Keratinocyte (primary cell): Measurements from ENCODE around the gene XK. TPM values are rescaled to one million over a fixed set of nuclear protein-coding genes. Genes with fewer than 3 reads are reported as not detected.

Source experiments
- DNase-seq: peaks from one replicate; pipeline ENCODE4 v3.0.0-alpha.2; 2011; ENCODE audit warnings: low read depth, missing footprints, low spot score
- FAIRE-seq: peaks from 2 replicates; lab custom pipeline; 2011; peaks lifted over from hg19 to GRCh38; lab: Jason Lieb, UNC
- H2AFZ ChIP-seq: 2 replicates; pipeline ENCODE4 v1.6.0; 2012; ENCODE audit warnings: low read length, control low read depth, inconsistent platforms; ENCODE audit not compliant: control insufficient read depth
- H3K27ac ChIP-seq: 2 replicates; pipeline ENCODE4 v1.5.1; 2011; ENCODE audit warnings: low read length; ENCODE audit not compliant: control insufficient read depth, insufficient read depth
- H3K27me3 ChIP-seq: 3 replicates; pipeline ENCODE4 v1.6.0; 2011; ENCODE audit warnings: low read length; ENCODE audit not compliant: control insufficient read depth, insufficient read depth; ENCODE audit errors: extremely low read depth
- H3K36me3 ChIP-seq, 2 experiments: 2 replicates in 1 of 2; 3 replicates in 1 of 2; pipeline ENCODE4 v1.5.1; 2011; ENCODE audit warnings: low read length in 2 of 2, mild to moderate bottlenecking in 1 of 2; ENCODE audit not compliant: control insufficient read depth in 2 of 2, insufficient read depth in 2 of 2; ENCODE audit errors: extremely low read depth in 1 of 2
- H3K4me1 ChIP-seq: 3 replicates; pipeline ENCODE4 v1.5.1; 2011; ENCODE audit warnings: low read length; ENCODE audit not compliant: control insufficient read depth, insufficient read depth; ENCODE audit errors: extremely low read depth
- H3K4me2 ChIP-seq: 3 replicates; pipeline ENCODE4 v1.6.0; 2011; ENCODE audit warnings: low read depth, low read length; ENCODE audit not compliant: control insufficient read depth, insufficient read depth; ENCODE audit errors: extremely low read depth
- H3K4me3 ChIP-seq, 3 experiments: fragments of 200-600 bp in 1 of 3; sonication (generic) in 1 of 3; 2 replicates in 2 of 3; 3 replicates in 1 of 3; pipeline ENCODE4 v1.5.1; 2011 to 2016; ENCODE audit warnings: low read length in 3 of 3, mild to moderate bottlenecking in 3 of 3, control low read depth in 2 of 3, inconsistent platforms in 1 of 3, low read depth in 1 of 3, mixed read lengths in 1 of 3, mixed run types in 1 of 3, moderate library complexity in 1 of 3; ENCODE audit not compliant: control insufficient read depth in 2 of 3, insufficient read depth in 2 of 3; ENCODE audit errors: extremely low read depth in 1 of 3
- H3K79me2 ChIP-seq: 2 replicates; pipeline ENCODE4 v1.6.0; 2012; ENCODE audit warnings: low read length; ENCODE audit not compliant: control insufficient read depth, insufficient read depth
- H3K9ac ChIP-seq: 3 replicates; pipeline ENCODE4 v1.6.0; 2011; ENCODE audit warnings: low read length; ENCODE audit not compliant: control insufficient read depth, insufficient read depth; ENCODE audit errors: extremely low read depth
- H3K9me1 ChIP-seq: 3 replicates; pipeline ENCODE4 v1.6.0; 2011; ENCODE audit warnings: low read length; ENCODE audit not compliant: control insufficient read depth, insufficient read depth; ENCODE audit errors: extremely low read depth
- H3K9me3 ChIP-seq: 2 replicates; pipeline ENCODE4 v1.5.1; 2012; ENCODE audit warnings: low read depth, low read length; ENCODE audit not compliant: control insufficient read depth
- H4K20me1 ChIP-seq: 3 replicates; pipeline ENCODE4 v1.6.0; 2011; ENCODE audit warnings: low read length; ENCODE audit not compliant: control insufficient read depth, insufficient read depth; ENCODE audit errors: extremely low read depth
- CTCF ChIP-seq, 3 experiments: IDR thresholded peaks in 1 of 3; conservative IDR thresholded peaks in 1 of 3; optimal IDR thresholded peaks in 1 of 3; 2 replicates in 2 of 3; 3 replicates in 1 of 3; pipeline versions ENCODE3 to v1.5.1; 2011; ENCODE audit warnings: low read length in 3 of 3, mild to moderate bottlenecking in 3 of 3, moderate library complexity in 2 of 3, control low read depth in 1 of 3, inconsistent platforms in 1 of 3; ENCODE audit not compliant: insufficient read depth in 2 of 3; ENCODE audit errors: extremely low read depth in 1 of 3
- EZH2 ChIP-seq: IDR thresholded peaks from one replicate; pipeline ENCODE4 v1.6.1; 2012; ENCODE audit warnings: inconsistent platforms, mild to moderate bottlenecking, low read length, moderate library complexity
- dilution Hi-C: fragments of 300-500 bp; cut with MboI; formaldehyde crosslinking; loops from one replicate; pipeline ENCODE4 v1.7.0; 2020; ENCODE audit warnings: low sequenced_read_pairs; ENCODE audit not compliant: extremely low pct_ligation_motif_present
- polyA plus RNA-seq, 5 experiments: library from polyadenylated mRNA; depleted of rRNA in 3 of 5; stranded (reverse) in 3 of 5; stranded (forward) in 1 of 5; unstranded in 1 of 5; fragments of >200 nt; gene quantifications; 1 replicate in 1 of 5; 2 replicates in 3 of 5; 3 replicates in 1 of 5; pipeline versions ENCODE4 v1.2.1 to v1.2.3, GENCODE V29; 2011 to 2012; ENCODE audit warnings: missing spikeins in 2 of 5, low read depth in 1 of 5, low replicate concordance in 1 of 5

Gene XK
- polyA plus RNA-seq, 1 donor (not counting 4 experiments of a cell fraction or from before 2014, with no cell fraction given) = 0.17 TPM

GRCh38 chrX:37686369-37686995, 891 bp downstream of the XK start:
- Histone ChIP-seq H3K36me3 (no peaks in the 10 kb centered on the region), H3K4me2 (peak overlapping the region; percentile 64), H4K20me1 (no peaks in the 10 kb centered on the region), H3K9me1 (no peaks in the 10 kb centered on the region), H2AFZ (no peak overlapping the region), H3K4me1 (no peaks in the 10 kb centered on the region), H3K9me3 (no peaks in the 10 kb centered on the region), H3K27ac (no peak overlapping the region), H3K4me3 (peak overlapping the region in 1 of 3 experiments; percentile 42), H3K27me3 (no peaks in the 10 kb centered on the region), H3K79me2 (no peaks in the 10 kb centered on the region), H3K9ac (no peak overlapping the region)
- TF ChIP-seq CTCF (optimal IDR thresholded peaks at IDR 0.05 in 1 of 3, IDR thresholded peaks at IDR 0.05 in 1 of 3, conservative IDR thresholded peaks at IDR 0.05 in 1 of 3; ENCODE audit: extremely low read depth in 1 of 3, insufficient read depth in 2 of 3, low read length in 3 of 3) (no peak), EZH2 (no peak)
- dilution Hi-C loops = no loop called here
- FAIRE-seq (no peak), DNase-seq (no peak)

GRCh38 chrX:37686996-37687395, 1.4 kb downstream of the XK start:
- H3K9ac ChIP-seq = no peak overlapping the region
- no peak overlapping the region for H2AFZ ChIP-seq

More at GRCh38 chrX:37686996-37687395, 1.4 kb downstream of the XK start:
- TF ChIP-seq CTCF (optimal IDR thresholded peaks at IDR 0.05 in 1 of 3, IDR thresholded peaks at IDR 0.05 in 1 of 3, conservative IDR thresholded peaks at IDR 0.05 in 1 of 3; ENCODE audit: extremely low read depth in 1 of 3, insufficient read depth in 2 of 3, low read length in 3 of 3) (no peak), EZH2 (no peak)
- Histone ChIP-seq H3K27ac (no peak overlapping the region), H3K36me3 (no peaks in the 10 kb centered on the region), H3K9me1 (no peaks in the 10 kb centered on the region), H3K27me3 (no peaks in the 10 kb centered on the region), H4K20me1 (no peaks in the 10 kb centered on the region), H3K9me3 (no peaks in the 10 kb centered on the region), H3K4me2 (no peak overlapping the region), H3K4me3 (no peak overlapping the region), H3K4me1 (no peaks in the 10 kb centered on the region), H3K79me2 (no peaks in the 10 kb centered on the region)
- no peak for DNase-seq
- FAIRE-seq = no peak
- dilution Hi-C loops = no loop called here
